GM21360 (cell line): Measurements from ENCODE around the gene TCF23.
"Not testable (repeated sequence)": the region's sequence is repeated elsewhere in the genome, so short reads cannot be mapped to it uniquely, and the experiment has no call there.

Experiments
- ATAC-seq: cut with Tn5 transposase; IDR thresholded peaks from one replicate; pipeline ENCODE4 v1.9.1; 2021; ENCODE audit warnings: mild to moderate bottlenecking, moderate library complexity; ENCODE audit not compliant: unreplicated experiment

Gene TCF23

DNA sequence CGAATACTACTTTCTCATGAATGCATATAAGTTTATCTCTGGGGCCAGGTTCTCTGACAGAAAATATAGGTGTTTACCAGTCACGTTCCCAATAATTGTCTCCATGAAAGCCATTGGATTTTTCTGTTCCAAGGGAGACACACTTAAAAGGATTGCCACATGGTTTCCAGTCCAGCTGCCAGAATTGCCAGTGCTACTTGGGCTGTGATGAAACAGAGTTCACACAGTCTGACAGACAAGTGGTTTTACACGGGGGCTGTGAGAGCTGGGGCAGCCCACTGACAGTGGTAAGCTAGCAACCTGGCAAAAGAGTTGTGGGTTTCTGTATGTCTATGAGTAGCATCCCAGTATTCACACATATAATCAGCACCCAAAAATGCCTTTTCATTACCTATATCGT is 35.3 kb downstream of the TCF23 start:
- ATAC-seq = no peak

GRCh38 chr2:27185331-27186026 is 36.7 kb downstream of the TCF23 start:
- no peak for ATAC-seq

DNA sequence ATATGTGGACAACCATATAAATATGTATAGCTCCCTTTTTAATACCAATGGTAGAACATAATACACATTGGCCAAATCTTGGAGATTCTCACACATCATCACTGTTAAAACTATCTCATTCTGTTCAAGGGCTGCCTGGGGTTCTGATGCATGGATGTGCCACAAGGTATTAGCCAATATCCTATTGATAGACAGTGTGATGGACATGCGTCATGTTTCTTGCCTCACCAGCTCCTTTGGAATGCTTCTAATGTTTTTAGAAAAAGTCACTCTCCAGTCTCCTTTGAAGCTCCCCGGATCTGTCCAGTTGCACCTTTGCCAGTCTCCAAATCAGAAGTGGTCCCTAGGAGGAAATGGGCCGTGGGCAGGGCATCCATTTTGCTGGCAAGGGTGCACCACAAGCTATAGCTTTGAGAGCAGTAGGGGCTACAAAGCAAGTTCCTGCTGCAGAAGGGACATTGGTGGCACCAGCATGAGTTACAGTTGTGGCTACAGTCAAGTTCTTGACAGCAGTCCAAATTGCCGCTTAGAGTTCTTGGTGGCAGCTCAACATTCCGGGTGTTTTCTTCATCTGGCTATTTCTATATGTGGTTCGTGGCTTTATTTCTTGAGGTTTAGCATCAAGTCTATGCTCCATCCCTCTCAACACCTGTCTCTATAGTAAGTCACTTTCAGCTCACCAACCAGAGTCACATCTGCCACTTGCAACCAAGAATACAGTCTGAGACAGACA is 38.0 kb downstream of the TCF23 start:
- ATAC-seq = no peak

DNA sequence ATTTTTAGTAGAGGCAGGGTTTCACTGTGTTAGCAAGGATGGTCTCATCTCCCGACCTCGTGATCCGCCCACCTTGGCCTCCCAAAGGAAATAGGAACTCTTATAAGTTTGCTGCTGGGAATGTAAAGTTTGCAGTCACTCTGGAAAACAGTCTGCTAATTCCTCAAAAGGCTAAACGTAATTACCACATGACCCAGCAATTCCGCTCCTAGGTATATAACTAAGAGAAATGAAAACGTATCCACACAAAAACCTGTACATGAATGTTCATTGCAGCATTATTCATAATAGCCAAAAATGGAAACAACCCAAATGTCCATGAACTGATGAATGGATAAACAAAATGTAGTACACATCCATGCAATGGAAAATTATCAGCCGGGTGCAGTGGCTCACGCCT is 41.2 kb downstream of the TCF23 start:
- ATAC-seq = no peak

- no peak for ATAC-seq
Measured at GRCh38 chr2:27191070-27191829, 42.4 kb downstream of the TCF23 start.

- ATAC-seq = no peak
Measured at GRCh38 chr2:27194538-27195354, 45.9 kb downstream of the TCF23 start.

GRCh38 chr2:27195799-27196198 is 47.0 kb downstream of the TCF23 start:
- ATAC-seq = not testable (repeated sequence)

GRCh38 chr2:27198068-27198467 is 49.3 kb downstream of the TCF23 start:
- not testable (repeated sequence) for ATAC-seq

GRCh38 chr2:27198627-27199026 is 49.8 kb downstream of the TCF23 start:
- ATAC-seq = no peak

- ATAC-seq = no peak
Measured at GRCh38 chr2:27199241-27199640, 50.4 kb downstream of the TCF23 start.

DNA sequence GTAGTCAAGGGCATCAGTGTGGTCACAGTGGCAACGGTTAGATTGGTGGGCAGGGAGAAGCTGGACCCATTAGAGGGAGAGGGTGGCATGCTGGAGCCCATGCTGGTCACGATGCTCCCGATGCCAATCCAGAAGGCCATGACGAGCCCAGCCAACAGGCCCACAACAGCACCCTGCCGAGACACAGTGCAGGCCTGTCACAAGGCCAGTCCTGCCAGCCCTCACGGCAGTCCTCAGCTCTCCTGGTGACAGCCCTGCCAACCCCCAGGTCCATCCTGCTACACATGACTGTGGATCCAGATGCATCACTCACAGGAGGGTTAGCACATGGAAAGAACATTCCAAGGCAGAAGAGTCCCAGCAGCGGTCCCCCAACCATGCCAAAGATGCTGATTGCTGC is 52.9 kb downstream of the TCF23 start:
- ATAC-seq = no peak

- ATAC-seq = no peak
Measured at GRCh38 chr2:27202854-27203253, 54.0 kb downstream of the TCF23 start.

DNA sequence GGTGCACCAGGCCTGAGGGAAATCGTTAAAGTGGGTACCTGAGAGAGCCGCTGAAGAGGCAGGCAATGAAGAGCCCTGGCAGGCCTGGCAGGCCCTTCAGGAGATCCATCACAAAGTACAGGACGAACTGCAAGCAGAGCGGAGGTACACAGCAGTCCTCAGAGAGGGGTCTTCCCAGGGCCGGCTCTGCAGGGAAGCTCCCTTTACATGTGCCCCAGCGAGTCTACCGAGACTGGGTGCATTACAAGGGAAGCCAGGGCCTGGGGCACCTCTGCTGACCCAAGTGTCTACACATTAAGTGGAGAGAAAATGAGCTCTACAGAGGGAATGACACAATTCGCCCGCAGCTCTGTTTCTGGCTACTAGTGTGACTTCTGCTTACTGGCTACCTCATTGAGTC is 54.9 kb downstream of the TCF23 start:
- ATAC-seq = no peak

DNA sequence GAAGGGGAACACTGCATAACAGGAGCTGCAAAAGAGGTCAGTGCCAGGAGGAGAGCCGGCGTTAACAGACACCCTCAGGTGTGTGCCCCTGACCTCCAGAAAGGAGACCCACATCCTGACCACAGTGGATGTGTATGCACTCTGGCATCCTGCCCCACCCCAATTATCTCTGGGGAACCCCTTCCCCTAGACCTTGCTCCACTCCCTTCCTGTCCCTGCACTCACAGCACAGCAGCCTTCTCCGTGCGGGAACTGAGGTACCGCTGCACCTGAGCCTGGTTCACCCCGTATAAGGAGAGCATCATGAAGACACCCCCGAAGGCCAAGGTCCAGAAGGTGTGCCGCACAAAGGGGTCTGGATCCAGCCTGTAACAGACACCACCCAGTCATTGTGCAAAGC is 55.8 kb downstream of the TCF23 start:
- ATAC-seq = no peak

DNA sequence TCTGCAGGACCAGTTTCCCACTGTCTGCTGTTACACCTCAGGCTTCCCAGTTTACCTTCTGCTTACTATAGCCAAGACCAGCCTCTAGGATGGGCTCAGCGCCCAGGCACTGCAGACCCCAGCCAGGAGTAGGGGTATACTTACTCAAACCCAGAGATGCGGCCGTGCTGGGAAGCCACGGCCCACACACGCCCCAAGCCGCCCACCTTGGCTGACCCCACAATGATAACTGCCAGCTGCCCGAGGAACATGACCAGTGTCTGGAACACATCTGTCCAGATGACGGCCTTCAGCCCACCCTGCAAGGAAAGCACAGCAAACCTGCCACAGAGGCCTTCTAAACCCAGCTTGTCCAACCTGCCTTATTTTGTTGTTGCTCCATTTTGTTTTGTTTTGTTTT is 56.4 kb downstream of the TCF23 start:
- no peak for ATAC-seq

DNA sequence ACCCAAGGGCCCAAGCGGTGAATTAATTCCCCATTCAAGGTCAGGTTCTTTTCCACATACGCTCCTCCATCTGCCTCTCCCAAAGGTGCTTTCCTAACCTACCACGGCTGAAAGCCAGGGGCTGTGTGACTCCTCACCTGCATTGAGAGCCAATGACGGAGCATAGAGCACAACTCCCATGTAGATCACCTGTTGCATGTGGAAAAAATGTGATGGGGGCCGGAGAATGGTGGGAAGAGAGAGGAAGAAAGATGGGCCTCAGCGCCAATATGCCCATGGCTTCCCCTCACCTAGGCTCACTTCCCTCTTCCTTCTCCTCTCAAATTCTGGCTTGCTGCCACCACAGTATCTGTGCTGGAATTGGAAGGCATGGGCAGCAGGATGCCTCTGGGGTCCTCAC is 57.5 kb downstream of the TCF23 start:
- ATAC-seq = no peak
